ENCODE results near the gene GNPNAT1. TPM values are rescaled to one million over a fixed set of nuclear protein-coding genes. Genes with fewer than 3 reads are reported as not detected.

Gene GNPNAT1
- 15.2 TPM for polyA plus RNA-seq (2013)

DNA sequence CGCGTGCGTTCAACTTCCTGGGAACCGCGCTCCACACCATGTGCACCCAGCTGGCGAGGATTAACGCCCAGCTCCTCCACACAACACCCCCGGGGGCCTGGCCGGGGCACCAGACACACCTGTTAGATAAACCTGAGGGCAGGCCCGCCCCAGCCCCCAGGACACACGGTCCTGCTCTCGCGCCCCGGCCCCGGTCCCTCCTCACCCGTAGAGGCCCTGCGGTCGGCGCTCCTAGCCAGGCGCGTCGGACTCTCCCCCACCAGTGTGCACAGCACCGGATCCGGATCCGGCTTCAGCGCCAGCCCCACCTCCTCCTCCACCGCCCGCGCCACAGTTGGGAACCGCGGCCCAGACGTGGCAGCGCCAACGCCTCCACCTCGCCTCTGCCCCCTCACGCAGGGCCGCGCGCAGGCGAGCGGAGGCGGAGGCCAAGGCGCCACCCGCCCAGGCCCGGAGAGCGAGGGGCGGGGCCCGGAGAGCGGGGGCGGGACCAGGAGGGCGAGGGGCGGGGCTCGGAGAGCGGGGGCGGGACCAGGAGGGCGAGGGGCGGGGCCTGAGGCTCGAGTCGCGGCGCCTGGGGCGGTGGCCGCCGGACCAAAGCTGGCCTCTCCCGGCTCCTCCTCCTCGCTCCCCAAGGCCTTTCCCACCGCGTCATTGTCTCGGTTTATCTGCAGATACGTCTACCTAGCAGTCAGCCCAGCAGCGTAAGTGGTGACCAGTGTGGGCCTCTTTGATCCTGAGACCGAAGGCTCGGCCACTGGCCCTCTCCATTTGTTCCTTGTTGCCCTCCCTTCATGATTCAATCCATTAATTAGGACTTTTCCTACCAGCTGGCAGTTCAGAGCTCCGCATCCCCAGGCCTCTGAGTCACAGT lies at the start of gene GNPNAT1:
Gene GNPNAT1, minus strand, starts transcription at position 385 of the 874 bp plus-strand sequence. CDS start 6,957 bp downstream, outside the sequence.
- H3K4me3 ChIP-seq (ENCODE audit: control insufficient read depth in 1 of 7, extremely low read depth in 1 of 7, insufficient read depth in 4 of 7, low read depth in 2 of 7, low read length in 6 of 7), result peak within 1 kb of the TSS; percentile 50 to 98 (median 82)
- CTCF ChIA-PET, result interaction anchor here (1.2 kb wide), 1 partner anchor 9 kb away, joined by 3 read pairs; no protein-coding TSS in a partner anchor
- H3K36me3 ChIP-seq (ENCODE audit: control insufficient read depth in 4 of 4, insufficient read depth in 4 of 4, low read length in 3 of 4), result peaks cover 0 to 2% (median 0%) of the 10 kb centered on the region in 4 experiments
- WGBS (ENCODE audit: insufficient coverage), result 6% methylated on average over 51 of the region's 74 CpGs
- peak within 1 kb of the TSS in 1 of 2 experiments; percentile 69 for H3K27ac ChIP-seq (ENCODE audit: insufficient read depth in 1 of 2, low read depth in 1 of 2, low read length in 2 of 2, poor library complexity in 1 of 2, severe bottlenecking in 2 of 2)
- POLR2A ChIA-PET, result no interaction called here
- no peaks in the 10 kb centered on the region for H3K9me3 ChIP-seq (ENCODE audit: control extremely low read depth in 1 of 5, control insufficient read depth in 4 of 5, insufficient read depth in 2 of 5, low read depth in 1 of 5, low read length in 4 of 5)
- H3K27me3 ChIP-seq (replicated peaks in 2 of 5; ENCODE audit: control insufficient read depth in 4 of 5, insufficient read depth in 5 of 5, low read length in 4 of 5), result no peaks in the 10 kb centered on the region
- peaks cover 10 to 23% (median 17%) of the 10 kb centered on the region in 4 experiments for H3K4me1 ChIP-seq (ENCODE audit: control extremely low read depth in 1 of 4, control insufficient read depth in 4 of 4, insufficient read depth in 4 of 4, low read length in 3 of 4)
- peak; percentile 88 to 95 (median 93) for DNase-seq

DNA sequence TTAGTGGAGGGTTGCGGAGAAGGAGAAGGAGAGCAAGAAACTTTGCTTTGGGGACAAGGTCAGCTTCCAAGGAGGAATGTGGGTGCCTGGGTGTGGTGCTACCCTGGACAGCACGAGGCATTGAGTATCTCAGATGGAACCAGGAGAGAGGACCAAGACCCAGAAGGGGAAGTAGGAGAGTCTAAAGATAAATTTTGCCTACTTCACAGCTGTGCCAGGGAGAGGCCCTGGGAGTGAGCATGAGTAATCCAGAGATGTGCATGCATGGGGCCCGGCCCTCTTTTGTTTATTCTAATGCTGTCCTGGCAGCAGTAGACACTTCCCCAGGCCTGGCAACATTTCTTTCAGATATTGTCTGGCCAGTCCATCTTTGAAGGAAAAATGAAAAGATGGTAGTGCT lies 49.5 kb upstream of the GNPNAT1 start:
- no peak for DNase-seq
- WGBS (ENCODE audit: insufficient coverage), result 58% methylated on average over 2 of the region's 3 CpGs
- H3K9me3 ChIP-seq (ENCODE audit: control extremely low read depth in 1 of 5, control insufficient read depth in 4 of 5, insufficient read depth in 2 of 5, low read depth in 1 of 5, low read length in 4 of 5), result no peaks in the 10 kb centered on the region
- H3K27ac ChIP-seq (ENCODE audit: insufficient read depth in 1 of 2, low read depth in 1 of 2, low read length in 2 of 2, poor library complexity in 1 of 2, severe bottlenecking in 2 of 2), result no peak overlapping the region
- H3K36me3 ChIP-seq (ENCODE audit: control insufficient read depth in 4 of 4, insufficient read depth in 4 of 4, low read length in 3 of 4), result no peaks in the 10 kb centered on the region
- H3K27me3 ChIP-seq (replicated peaks in 2 of 5; ENCODE audit: control insufficient read depth in 4 of 5, insufficient read depth in 5 of 5, low read length in 4 of 5), result no peaks in the 10 kb centered on the region
- no peaks in the 10 kb centered on the region for H3K4me1 ChIP-seq (ENCODE audit: control extremely low read depth in 1 of 4, control insufficient read depth in 4 of 4, insufficient read depth in 4 of 4, low read length in 3 of 4)
- no peak overlapping the region for H3K4me3 ChIP-seq (ENCODE audit: control insufficient read depth in 1 of 7, extremely low read depth in 1 of 7, insufficient read depth in 4 of 7, low read depth in 2 of 7, low read length in 6 of 7)
- ChIA-PET CTCF (interaction anchor here (1.5 kb wide), 1 partner anchor 8 kb away, joined by 3 read pairs; no protein-coding TSS in a partner anchor), POLR2A (interaction anchor here (0.6 kb wide), 1 partner anchor 121 kb away, joined by 3 read pairs; no protein-coding TSS in a partner anchor)

DNA sequence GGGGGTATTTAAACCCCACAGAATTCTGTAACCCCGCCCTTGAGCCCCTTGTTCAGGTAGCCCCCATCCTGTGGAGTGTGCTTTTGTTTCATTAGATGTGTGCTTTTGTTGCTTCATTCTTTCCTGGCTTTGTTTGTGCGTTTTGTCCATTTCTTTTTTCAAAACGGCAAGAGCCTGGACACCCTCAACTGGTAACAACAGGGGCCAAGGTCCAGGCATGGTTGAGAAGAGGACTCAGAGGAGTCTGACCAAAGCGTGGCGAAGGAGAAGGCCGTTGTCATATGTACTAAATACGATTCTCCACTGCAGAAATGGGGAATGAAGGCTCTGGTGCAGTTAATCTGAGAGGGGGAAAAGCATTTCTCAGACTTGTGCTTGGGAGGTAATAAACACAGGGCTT lies 46.0 kb upstream of the GNPNAT1 start:
- WGBS (ENCODE audit: insufficient coverage), result 97% methylated on average over 6 of the region's 7 CpGs

DNA sequence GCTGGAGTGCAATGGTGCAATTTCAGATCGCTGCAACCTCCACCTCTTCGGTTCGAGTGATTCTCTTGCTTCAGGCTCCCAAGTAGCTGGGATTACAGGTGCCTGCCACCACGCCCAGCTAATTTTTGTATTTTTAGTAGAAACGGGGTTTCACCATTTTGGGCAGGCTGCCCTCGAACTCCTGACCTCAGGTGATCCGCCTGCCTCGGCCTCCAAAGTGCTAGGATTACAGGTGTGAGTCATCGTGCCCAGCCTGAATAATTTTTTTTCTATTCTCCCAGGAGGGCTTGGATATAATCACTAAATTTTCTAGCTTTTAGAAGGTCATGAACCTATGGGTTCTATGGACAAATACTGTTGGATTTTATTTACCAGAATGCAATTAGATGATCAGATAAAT lies 44.7 kb upstream of the GNPNAT1 start:
- Histone ChIP-seq H3K9me3 (ENCODE audit: control extremely low read depth in 1 of 5, control insufficient read depth in 4 of 5, insufficient read depth in 2 of 5, low read depth in 1 of 5, low read length in 4 of 5) (no peaks in the 10 kb centered on the region), H3K27ac (ENCODE audit: insufficient read depth in 1 of 2, low read depth in 1 of 2, low read length in 2 of 2, poor library complexity in 1 of 2, severe bottlenecking in 2 of 2) (no peak overlapping the region), H3K36me3 (ENCODE audit: control insufficient read depth in 4 of 4, insufficient read depth in 4 of 4, low read length in 3 of 4) (no peaks in the 10 kb centered on the region), H3K4me3 (ENCODE audit: control insufficient read depth in 1 of 7, extremely low read depth in 1 of 7, insufficient read depth in 4 of 7, low read depth in 2 of 7, low read length in 6 of 7) (no peak overlapping the region), H3K27me3 (replicated peaks in 2 of 5; ENCODE audit: control insufficient read depth in 4 of 5, insufficient read depth in 5 of 5, low read length in 4 of 5) (no peaks in the 10 kb centered on the region), H3K4me1 (ENCODE audit: control extremely low read depth in 1 of 4, control insufficient read depth in 4 of 4, insufficient read depth in 4 of 4, low read length in 3 of 4) (no peaks in the 10 kb centered on the region)
- DNase-seq, result no peak
- POLR2A ChIA-PET, result no interaction called here
- CTCF ChIA-PET, result interaction anchor here (0.6 kb wide), 1 partner anchor 16 kb away, joined by 3 read pairs; no protein-coding TSS in a partner anchor
- 94% methylated on average over 4 of the region's 9 CpGs for WGBS (ENCODE audit: insufficient coverage)

More for the DNA sequence above, 46.0 kb upstream of the GNPNAT1 start:
- H3K36me3 ChIP-seq (ENCODE audit: control insufficient read depth in 4 of 4, insufficient read depth in 4 of 4, low read length in 3 of 4), result no peaks in the 10 kb centered on the region
- no peaks in the 10 kb centered on the region for H3K4me1 ChIP-seq (ENCODE audit: control extremely low read depth in 1 of 4, control insufficient read depth in 4 of 4, insufficient read depth in 4 of 4, low read length in 3 of 4)
- H3K27ac ChIP-seq (ENCODE audit: insufficient read depth in 1 of 2, low read depth in 1 of 2, low read length in 2 of 2, poor library complexity in 1 of 2, severe bottlenecking in 2 of 2), result no peak overlapping the region
- no peak overlapping the region for H3K4me3 ChIP-seq (ENCODE audit: control insufficient read depth in 1 of 7, extremely low read depth in 1 of 7, insufficient read depth in 4 of 7, low read depth in 2 of 7, low read length in 6 of 7)
- H3K27me3 ChIP-seq (replicated peaks in 2 of 5; ENCODE audit: control insufficient read depth in 4 of 5, insufficient read depth in 5 of 5, low read length in 4 of 5), result no peaks in the 10 kb centered on the region
- CTCF ChIA-PET, result no interaction called here
- DNase-seq, result no peak
- POLR2A ChIA-PET, result no interaction called here
- no peaks in the 10 kb centered on the region for H3K9me3 ChIP-seq (ENCODE audit: control extremely low read depth in 1 of 5, control insufficient read depth in 4 of 5, insufficient read depth in 2 of 5, low read depth in 1 of 5, low read length in 4 of 5)

DNA sequence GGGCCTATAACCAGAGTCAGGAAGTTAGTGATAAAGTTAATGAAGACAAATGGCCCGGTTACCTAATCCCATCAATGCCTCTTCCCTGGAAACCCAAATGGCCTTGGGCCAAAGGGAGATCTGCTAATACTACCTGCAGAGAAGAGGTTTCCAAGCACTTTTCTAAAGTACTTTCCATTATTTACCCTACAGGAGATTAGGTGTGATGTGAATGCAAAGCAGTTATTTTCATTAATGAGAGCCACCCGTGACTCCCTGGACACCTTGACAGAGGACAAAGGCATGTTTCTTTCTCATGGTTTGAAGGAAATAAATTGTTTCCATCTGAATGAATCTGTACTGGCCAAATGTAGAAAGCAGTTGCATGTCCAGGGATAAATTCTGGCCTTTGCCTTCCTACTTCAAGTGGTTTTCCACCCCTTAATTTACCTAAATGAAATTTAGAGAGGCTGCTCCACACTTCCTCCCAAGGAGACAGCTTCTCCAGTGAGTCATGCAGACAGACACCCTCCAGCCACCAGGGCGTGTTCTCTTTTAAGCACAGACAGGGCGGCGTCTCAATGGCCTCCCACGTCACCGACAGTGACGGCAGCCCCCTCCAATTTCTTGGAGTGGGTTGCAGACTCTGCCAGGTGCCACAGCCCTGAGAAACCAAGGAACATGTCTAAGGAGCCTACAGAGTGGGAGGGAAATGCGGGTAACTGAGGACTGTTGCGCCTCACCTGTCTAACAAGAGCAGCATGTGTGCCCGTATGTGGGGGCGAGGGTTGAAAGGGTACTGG lies 43.9 kb upstream of the GNPNAT1 start:
- H3K27ac ChIP-seq (ENCODE audit: insufficient read depth in 1 of 2, low read depth in 1 of 2, low read length in 2 of 2, poor library complexity in 1 of 2, severe bottlenecking in 2 of 2), result no peak overlapping the region
- no peak for DNase-seq

DNA sequence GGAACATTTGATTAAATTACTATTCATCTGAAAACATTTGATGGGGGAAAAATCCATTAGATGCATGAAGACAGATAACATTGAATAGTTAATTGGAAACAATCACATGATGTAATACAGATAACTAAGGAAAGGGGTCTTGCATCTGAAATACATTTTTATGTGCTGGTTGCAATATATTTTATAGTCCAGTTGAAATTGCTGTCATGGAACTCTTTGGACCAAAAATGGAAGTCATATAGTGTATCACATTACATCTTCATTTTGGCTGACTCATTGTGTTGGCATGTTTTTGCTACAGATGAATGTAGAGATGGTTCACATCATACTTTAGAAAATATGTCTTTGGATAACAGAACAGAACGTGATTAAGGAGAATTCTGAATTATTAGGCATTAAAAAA lies 43.0 kb upstream of the GNPNAT1 start:
- H3K36me3 ChIP-seq (ENCODE audit: control insufficient read depth in 4 of 4, insufficient read depth in 4 of 4, low read length in 3 of 4), result no peaks in the 10 kb centered on the region
- no peak overlapping the region for H3K4me3 ChIP-seq (ENCODE audit: control insufficient read depth in 1 of 7, extremely low read depth in 1 of 7, insufficient read depth in 4 of 7, low read depth in 2 of 7, low read length in 6 of 7)
- CTCF ChIA-PET, result no interaction called here
- no peak for DNase-seq
- no CpG with 5 or more reads among the region's 1 CpG for whole genome bisulfite sequencing (ENCODE audit: insufficient coverage)
- H3K9me3 ChIP-seq (ENCODE audit: control extremely low read depth in 1 of 5, control insufficient read depth in 4 of 5, insufficient read depth in 2 of 5, low read depth in 1 of 5, low read length in 4 of 5), result no peaks in the 10 kb centered on the region
- POLR2A ChIA-PET, result no interaction called here
- H3K27me3 ChIP-seq (replicated peaks in 2 of 5; ENCODE audit: control insufficient read depth in 4 of 5, insufficient read depth in 5 of 5, low read length in 4 of 5), result no peaks in the 10 kb centered on the region
- no peak overlapping the region for H3K27ac ChIP-seq (ENCODE audit: insufficient read depth in 1 of 2, low read depth in 1 of 2, low read length in 2 of 2, poor library complexity in 1 of 2, severe bottlenecking in 2 of 2)
- H3K4me1 ChIP-seq (ENCODE audit: control extremely low read depth in 1 of 4, control insufficient read depth in 4 of 4, insufficient read depth in 4 of 4, low read length in 3 of 4), result no peaks in the 10 kb centered on the region

More for the DNA sequence above, 43.9 kb upstream of the GNPNAT1 start:
- ChIA-PET CTCF (no interaction called here), POLR2A (no interaction called here)
- H3K9me3 ChIP-seq (ENCODE audit: control extremely low read depth in 1 of 5, control insufficient read depth in 4 of 5, insufficient read depth in 2 of 5, low read depth in 1 of 5, low read length in 4 of 5), result no peaks in the 10 kb centered on the region
- no peaks in the 10 kb centered on the region for H3K27me3 ChIP-seq (replicated peaks in 2 of 5; ENCODE audit: control insufficient read depth in 4 of 5, insufficient read depth in 5 of 5, low read length in 4 of 5)
- no peaks in the 10 kb centered on the region for H3K4me1 ChIP-seq (ENCODE audit: control extremely low read depth in 1 of 4, control insufficient read depth in 4 of 4, insufficient read depth in 4 of 4, low read length in 3 of 4)
- 84% methylated on average over 10 of the region's 12 CpGs for WGBS (ENCODE audit: insufficient coverage)
- no peak overlapping the region for H3K4me3 ChIP-seq (ENCODE audit: control insufficient read depth in 1 of 7, extremely low read depth in 1 of 7, insufficient read depth in 4 of 7, low read depth in 2 of 7, low read length in 6 of 7)
- H3K36me3 ChIP-seq (ENCODE audit: control insufficient read depth in 4 of 4, insufficient read depth in 4 of 4, low read length in 3 of 4), result no peaks in the 10 kb centered on the region

DNA sequence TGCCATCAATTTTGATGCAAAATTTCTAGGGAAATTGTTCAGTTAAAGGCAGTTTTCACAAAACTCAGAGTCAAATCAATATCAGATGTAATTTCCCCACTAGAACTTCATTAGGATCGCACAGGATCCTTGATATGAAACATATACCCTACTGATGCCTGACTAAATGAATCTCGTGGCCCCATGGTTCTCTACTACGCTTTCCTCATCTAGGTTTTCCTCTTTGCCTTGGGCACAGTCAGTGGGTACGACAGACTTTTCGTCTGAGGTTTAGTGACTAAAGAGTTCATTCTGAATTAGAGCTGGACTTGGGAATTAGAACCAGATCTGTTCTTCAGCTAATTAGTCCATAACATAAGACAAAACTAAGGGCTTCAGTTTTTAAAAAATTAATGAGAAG lies 42.5 kb upstream of the GNPNAT1 start:
- Histone ChIP-seq H3K4me3 (ENCODE audit: control insufficient read depth in 1 of 7, extremely low read depth in 1 of 7, insufficient read depth in 4 of 7, low read depth in 2 of 7, low read length in 6 of 7) (no peak overlapping the region), H3K27ac (ENCODE audit: insufficient read depth in 1 of 2, low read depth in 1 of 2, low read length in 2 of 2, poor library complexity in 1 of 2, severe bottlenecking in 2 of 2) (no peak overlapping the region), H3K9me3 (ENCODE audit: control extremely low read depth in 1 of 5, control insufficient read depth in 4 of 5, insufficient read depth in 2 of 5, low read depth in 1 of 5, low read length in 4 of 5) (no peaks in the 10 kb centered on the region), H3K36me3 (ENCODE audit: control insufficient read depth in 4 of 4, insufficient read depth in 4 of 4, low read length in 3 of 4) (no peaks in the 10 kb centered on the region), H3K4me1 (ENCODE audit: control extremely low read depth in 1 of 4, control insufficient read depth in 4 of 4, insufficient read depth in 4 of 4, low read length in 3 of 4) (no peaks in the 10 kb centered on the region), H3K27me3 (replicated peaks in 2 of 5; ENCODE audit: control insufficient read depth in 4 of 5, insufficient read depth in 5 of 5, low read length in 4 of 5) (no peaks in the 10 kb centered on the region)
- CTCF ChIA-PET, result no interaction called here
- WGBS (ENCODE audit: insufficient coverage), result 97% methylated on average over 3 of the region's 5 CpGs
- POLR2A ChIA-PET, result no interaction called here
- DNase-seq, result no peak

All from common myeloid progenitor, CD34-positive (primary cell).